GM21367 (cell line): ENCODE measurements around the gene MYT1.
"Not testable (repeated sequence)": the region's sequence is repeated elsewhere in the genome, so short reads cannot be mapped to it uniquely, and the experiment has no call there.

Experiments used
- ATAC-seq: cut with Tn5 transposase; IDR thresholded peaks from one replicate; pipeline ENCODE4 v1.9.1; 2021; ENCODE audit not compliant: unreplicated experiment

The MYT1 gene

GRCh38 chr20:64164123-64164836, at the start of gene MYT1:
MYT1 (plus strand) TSS chr20:64164452; CDS start chr20:64198862, 34,410 bp downstream.
- ATAC-seq = no peak

DNA sequence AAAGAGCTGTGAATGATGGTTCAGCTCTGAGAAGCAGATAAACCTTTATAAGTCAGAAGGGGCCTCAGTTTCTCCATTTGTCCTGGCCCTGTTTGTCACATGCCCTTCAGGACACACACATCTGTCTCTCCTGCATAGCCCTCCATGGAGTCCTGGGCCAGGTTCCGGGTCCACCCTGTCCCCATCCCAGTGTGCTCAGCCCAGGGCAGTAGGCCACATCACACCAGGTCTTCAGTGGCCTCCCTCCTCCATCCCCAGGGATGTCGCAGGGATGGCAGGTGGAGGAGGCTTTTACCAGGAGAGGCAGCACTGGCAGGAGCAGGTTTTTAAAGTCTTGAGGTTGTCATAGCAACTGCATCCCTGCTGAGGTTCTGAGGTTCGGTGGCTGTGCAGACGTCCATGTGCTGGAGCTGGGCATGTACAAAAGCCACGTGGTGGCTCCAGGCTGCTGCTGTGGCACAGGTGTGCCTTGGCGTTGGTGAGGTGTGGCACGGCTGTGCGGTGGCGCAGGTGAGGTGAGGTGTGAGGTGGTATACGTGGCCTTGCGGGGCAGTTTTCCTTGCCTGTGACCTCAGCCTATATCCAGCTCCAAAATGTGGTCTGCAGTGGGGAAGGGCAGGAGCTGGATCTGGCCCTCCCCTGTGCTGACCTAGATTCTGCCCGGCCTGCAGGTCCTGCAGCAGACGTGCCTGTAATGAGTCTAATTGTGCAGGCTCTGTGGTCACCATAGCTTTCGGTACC, 48.9 kb upstream of the MYT1 start:
- ATAC-seq = no peak

GRCh38 chr20:64116016-64116415, 48.2 kb upstream of the MYT1 start:
- ATAC-seq = no peak

DNA sequence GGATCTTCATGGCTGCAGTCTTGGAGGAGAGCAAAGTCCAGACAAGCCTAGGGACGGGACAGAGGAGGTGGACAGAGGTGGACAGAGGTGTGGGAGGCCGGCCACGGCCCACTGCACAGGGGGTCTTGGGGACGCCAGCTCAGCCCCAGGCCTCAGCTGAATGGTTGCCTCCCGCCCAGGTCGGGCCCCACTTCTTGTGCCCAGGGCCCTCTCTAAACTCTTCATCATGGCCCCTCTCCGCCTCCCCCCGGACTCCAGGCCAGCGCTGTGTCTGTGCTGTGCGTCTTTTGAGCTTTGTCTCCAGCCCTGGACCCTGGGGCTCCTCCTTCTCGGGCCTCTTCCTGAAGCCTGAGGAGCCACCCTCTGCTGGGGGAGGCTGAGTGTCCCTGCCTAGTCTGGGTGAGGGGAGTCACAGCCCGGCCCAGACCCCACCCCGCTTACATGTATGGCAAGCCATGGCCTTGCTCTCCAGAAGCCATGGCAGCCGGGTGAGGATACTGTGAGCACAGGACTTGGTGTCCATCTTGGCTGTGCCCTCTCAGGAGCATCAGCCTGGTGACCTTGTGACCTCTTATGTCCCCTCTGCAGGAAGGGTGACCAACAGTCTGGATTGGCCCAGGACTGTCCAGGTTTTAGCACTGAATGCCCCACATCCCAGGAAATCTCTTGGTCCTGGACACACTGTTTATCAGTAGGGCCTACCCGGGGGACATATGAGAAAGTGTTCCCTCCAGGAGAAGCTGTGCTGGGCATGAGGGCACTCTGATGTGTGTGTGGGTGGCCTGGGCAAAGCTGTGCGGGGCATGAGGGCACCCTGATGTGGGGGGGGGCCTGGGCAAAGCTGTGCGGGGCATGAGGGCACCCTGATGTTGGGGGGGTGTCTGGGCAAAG, 47.5 kb upstream of the MYT1 start:
- ATAC-seq = no peak

DNA sequence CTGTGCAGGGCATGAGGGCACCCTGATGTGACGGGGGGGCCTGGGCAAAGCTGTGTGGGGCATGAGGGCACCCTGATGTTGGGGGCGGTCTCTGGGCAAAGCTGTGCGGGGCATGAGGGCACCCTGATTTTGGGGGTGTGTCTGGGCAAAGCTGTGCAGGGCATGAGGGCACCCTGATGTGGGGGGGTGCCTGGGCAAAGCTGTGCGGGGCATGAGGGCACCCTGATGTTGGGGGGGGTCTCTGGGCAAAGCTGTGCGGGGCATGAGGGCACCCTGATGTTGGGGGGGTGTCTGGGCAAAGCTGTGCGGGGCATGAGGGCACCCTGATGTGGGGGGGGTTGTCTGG, 46.8 kb upstream of the MYT1 start:
- not testable (repeated sequence) for ATAC-seq

- ATAC-seq = no peak
Measured at GRCh38 chr20:64119301-64119680, 45.0 kb upstream of the MYT1 start.

DNA sequence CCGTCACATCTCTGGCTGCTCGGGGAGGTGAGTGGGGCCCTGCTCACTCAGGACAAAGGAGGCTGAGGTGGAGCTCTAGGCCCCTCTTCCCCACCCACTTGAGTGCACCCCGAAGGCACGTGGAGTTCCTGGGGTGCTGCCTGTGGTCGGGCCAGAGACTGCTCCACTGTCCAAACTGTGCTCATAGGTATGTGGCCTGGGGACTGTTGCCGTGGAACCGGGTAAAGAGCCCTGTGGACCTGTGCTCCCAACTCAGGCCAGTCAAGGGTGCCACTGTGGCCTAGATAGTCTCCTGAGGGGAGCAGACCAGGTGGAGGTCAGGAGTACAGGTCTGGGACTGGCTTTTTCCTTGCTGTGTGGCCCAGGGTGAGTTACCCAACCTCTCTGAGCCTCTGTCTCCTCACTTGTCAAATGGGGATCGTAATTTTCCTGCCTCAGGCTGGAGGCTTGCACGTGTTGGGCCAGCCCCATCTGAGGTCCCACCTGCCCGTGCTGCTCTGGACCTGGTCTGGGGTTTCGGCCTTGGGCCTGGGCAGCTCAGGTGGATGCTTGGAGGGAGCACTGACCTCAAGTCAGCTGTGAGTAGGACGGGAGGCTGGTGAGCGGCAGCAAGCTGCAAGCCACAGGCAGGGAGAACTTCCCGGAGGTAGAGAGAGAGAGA, 44.4 kb upstream of the MYT1 start:
- ATAC-seq = no peak

- ATAC-seq = no peak
Measured at GRCh38 chr20:64121586-64121985, 42.7 kb upstream of the MYT1 start.

GRCh38 chr20:64122927-64123326, 41.3 kb upstream of the MYT1 start:
- ATAC-seq = not testable (repeated sequence)

GRCh38 chr20:64123517-64123916, 40.7 kb upstream of the MYT1 start:
- ATAC-seq = not testable (repeated sequence)

DNA sequence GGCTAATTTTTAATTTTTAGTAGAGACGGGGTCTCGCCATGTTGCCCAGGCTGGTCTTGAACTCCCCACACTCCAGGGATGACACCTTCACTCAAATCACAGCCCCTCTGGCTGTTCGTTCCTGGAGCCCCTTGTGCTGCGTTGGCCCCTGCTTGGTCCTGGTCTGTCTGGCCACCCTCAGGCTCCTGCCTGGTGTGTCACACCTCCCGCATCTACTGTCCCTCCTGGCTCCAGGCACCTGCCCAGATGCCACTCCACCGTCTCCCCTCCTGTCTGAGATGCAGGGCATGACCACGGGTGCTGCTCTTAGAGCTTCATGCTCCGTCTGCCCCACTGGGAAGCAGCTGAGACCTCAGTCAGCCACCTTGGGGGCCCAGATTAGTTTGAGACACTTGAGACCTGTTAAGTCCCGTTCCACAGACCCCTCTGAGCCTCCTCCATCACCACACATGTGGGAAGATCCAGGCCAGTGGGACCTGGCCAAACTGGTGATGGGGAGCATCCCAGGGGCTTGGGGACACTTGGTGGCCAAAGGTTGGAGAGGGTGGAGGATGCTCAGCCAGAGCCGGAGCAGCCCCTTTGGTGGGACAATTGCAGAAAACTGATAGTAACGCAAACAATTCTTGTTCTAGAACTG, 35.0 kb upstream of the MYT1 start:
- ATAC-seq = no peak

- no peak for ATAC-seq
Measured at GRCh38 chr20:64130271-64130670, 34.0 kb upstream of the MYT1 start.

GRCh38 chr20:64130876-64131275, 33.4 kb upstream of the MYT1 start:
- no peak for ATAC-seq

DNA sequence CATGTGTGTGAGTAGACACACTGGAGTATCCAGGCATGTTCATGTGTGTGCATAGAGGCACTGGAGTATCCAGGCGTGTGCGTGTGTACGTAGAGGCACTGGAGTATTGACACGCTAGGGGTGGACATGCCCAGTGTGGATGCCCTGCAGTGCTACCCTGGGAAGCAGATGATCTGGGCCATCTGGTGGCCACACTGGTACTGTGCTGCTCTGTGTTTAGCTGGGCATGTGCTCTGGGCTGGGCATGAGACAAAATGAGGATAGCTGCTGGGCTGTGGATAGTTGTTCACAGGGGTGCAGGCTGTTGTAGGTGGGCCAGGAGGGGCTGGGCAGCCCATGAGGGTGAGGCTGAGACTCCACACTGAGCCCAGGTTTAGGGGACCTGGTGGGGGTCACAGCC, 32.8 kb upstream of the MYT1 start:
- ATAC-seq = no peak

- ATAC-seq = no peak
Measured at GRCh38 chr20:64133951-64134407, 30.3 kb upstream of the MYT1 start.

DNA sequence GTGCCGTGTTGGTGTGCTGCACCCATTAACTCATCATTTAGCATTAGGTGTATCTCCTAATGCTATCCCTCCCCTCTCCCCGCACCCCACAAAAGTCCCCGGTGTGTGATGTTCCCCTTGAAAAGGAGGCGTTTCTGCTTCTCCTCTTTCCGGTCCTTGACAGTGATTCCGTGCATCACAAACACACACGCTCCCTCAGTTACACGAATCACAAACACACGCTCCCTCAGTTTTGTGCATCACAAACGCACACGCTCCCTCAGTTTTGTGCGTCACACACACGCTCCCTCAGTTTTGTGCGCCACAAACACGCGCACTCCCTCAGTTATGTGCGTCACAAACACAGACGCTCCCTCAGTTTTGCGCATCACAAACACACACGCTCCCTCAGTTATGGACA, 29.5 kb upstream of the MYT1 start:
- not testable (repeated sequence) for ATAC-seq

DNA sequence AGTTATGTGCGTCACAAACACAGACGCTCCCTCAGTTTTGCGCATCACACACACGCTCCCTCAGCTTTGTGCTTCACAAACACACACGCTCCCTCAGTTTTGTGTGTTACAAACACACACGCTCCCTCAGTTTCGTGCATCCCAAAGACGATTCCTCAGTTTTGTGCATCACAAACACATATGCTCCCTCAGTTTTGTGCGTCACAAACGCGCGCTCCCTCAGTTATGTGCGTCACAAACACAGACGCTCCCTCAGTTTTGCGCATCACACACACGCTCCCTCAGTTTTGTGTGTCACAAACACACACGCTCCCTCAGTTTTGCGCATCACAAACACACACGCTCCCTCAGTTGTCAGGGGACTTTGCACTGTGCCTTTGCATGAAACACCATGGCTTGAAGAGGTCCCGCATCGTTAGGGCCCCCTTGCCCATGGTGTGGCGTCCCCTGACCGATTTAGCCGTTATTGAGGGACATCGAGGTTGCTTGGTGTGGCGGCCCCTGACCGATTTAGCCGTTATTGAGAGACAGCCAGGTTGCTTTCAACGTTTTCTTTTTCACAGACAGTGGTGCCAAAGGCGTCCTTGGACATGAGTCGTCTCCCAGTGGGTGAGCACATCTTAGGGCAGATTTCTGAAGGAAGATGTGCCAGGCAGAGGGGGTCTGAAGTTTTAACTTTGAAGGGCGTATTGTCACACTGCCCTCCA, 28.1 kb upstream of the MYT1 start:
- ATAC-seq = no peak

- ATAC-seq = no peak
Measured at GRCh38 chr20:64137598-64138031, 26.6 kb upstream of the MYT1 start.

GRCh38 chr20:64138276-64138815, 25.9 kb upstream of the MYT1 start:
- no peak for ATAC-seq
